ENCODE results near the gene ERMN.

- TF ChIP-seq CTCF (IDR thresholded peaks at IDR 0.05) (no peak), POLR2A (IDR thresholded peaks at IDR 0.05) (no peak)
These were observed at the start of gene ERMN for GRCh38 chr2:157325786-157326185.

All from breast epithelium (tissue), 3 donors.